SK-N-SH (cell line): Measurements from ENCODE around the gene RRP7A. TPM values are rescaled to one million over a fixed set of nuclear protein-coding genes. Genes with fewer than 3 reads are reported as not detected.
"Not testable (repeated sequence)": the region's sequence is repeated elsewhere in the genome, so short reads cannot be mapped to it uniquely, and the experiment has no call there.

Experiments used
- CTCF ChIA-PET: fragments of 300-600, 350-600 bp; formaldehyde crosslinking; extraction: SDS; loops from one replicate; lab custom pipeline; 2021; lab: Yijun Ruan, JAX
- POLR2A ChIA-PET: fragments of 350-600 bp; sonication (Branson Sonifier 250); formaldehyde crosslinking; extraction: SDS; loops from one replicate; lab custom pipeline; 2020; ENCODE audit warnings: antibody characterized with exemption, inconsistent platforms; lab: Yijun Ruan, JAX
- DNase-seq: peaks from one replicate; pipeline ENCODE4 v3.0.0; 2012
- H2AFZ ChIP-seq: fragments of 200-600 bp; sonication (generic); 2 replicates; pipeline ENCODE4 v1.8.1; 2016; ENCODE audit warnings: antibody characterized with exemption, mild to moderate bottlenecking, low read depth
- H3F3A ChIP-seq: fragments of 200-600 bp; sonication (generic); replicated peaks from 2 replicates; pipeline ENCODE3; 2016; ENCODE audit warnings: antibody characterized with exemption, mild to moderate bottlenecking; ENCODE audit not compliant: insufficient read depth
- H3K27ac ChIP-seq, 2 experiments: fragments of 200-500 bp in 1 of 2; fragments of 200-600 bp in 1 of 2; sonication (Bioruptor generic) in 1 of 2; sonication (generic), shearing (Covaris generic) in 1 of 2; 2 replicates each; pipeline versions ENCODE4 v1.5.1 to v1.6.1; 2014 to 2016; ENCODE audit warnings: low read depth in 2 of 2, inconsistent platforms in 1 of 2, low read length in 1 of 2, mild to moderate bottlenecking in 1 of 2, mixed read lengths in 1 of 2
- H3K27me3 ChIP-seq: fragments of 200-600 bp; sonication (generic), shearing (Covaris generic); 2 replicates; pipeline ENCODE4 v1.6.1; 2016; ENCODE audit warnings: mixed run types; ENCODE audit not compliant: insufficient read depth
- H3K36me3 ChIP-seq, 2 experiments: fragments of 200-500 bp in 1 of 2; fragments of 200-600 bp in 1 of 2; sonication (Bioruptor generic) in 1 of 2; sonication (generic) in 1 of 2; replicated peaks in 1 of 2; 2 replicates each; pipeline versions ENCODE3 to v1.5.1; 2014 to 2016; ENCODE audit warnings: low read length in 1 of 2, mild to moderate bottlenecking in 1 of 2; ENCODE audit not compliant: insufficient read depth in 2 of 2, control insufficient read depth in 1 of 2
- H3K4me1 ChIP-seq, 2 experiments: fragments of 200-500 bp in 1 of 2; fragments of 200-600 bp in 1 of 2; sonication (Bioruptor generic) in 1 of 2; sonication (generic), shearing (Covaris generic) in 1 of 2; 2 replicates each; pipeline versions ENCODE4 v1.5.1 to v1.6.1; 2014 to 2016; ENCODE audit warnings: low read depth in 1 of 2, low read length in 1 of 2, mixed run types in 1 of 2; ENCODE audit not compliant: insufficient read depth in 2 of 2, control insufficient read depth in 1 of 2
- H3K4me2 ChIP-seq: fragments of 200-600 bp; sonication (generic), shearing (Covaris generic); 2 replicates; pipeline ENCODE4 v1.6.1; 2017; ENCODE audit warnings: mixed run types
- H3K4me3 ChIP-seq, 2 experiments: fragments of 200-500 bp in 1 of 2; fragments of 200-600 bp in 1 of 2; sonication (Bioruptor generic) in 1 of 2; sonication (generic), shearing (Covaris generic) in 1 of 2; 2 replicates each; pipeline versions ENCODE4 v1.5.1 to v1.8.1; 2014 to 2016; ENCODE audit warnings: low read depth in 2 of 2, inconsistent platforms in 1 of 2, low read length in 1 of 2, mild to moderate bottlenecking in 1 of 2, mixed read lengths in 1 of 2, moderate library complexity in 1 of 2
- H3K79me2 ChIP-seq: fragments of 200-600 bp; sonication (generic); 2 replicates; pipeline ENCODE4 v1.8.1; 2017; ENCODE audit warnings: mild to moderate bottlenecking; ENCODE audit not compliant: insufficient read depth
- H3K9ac ChIP-seq: fragments of 200-600 bp; sonication (generic); 2 replicates; pipeline ENCODE4 v1.6.1; 2017; ENCODE audit warnings: mixed run types
- H3K9me2 ChIP-seq: fragments of 200-600 bp; sonication (generic); 2 replicates; pipeline ENCODE4 v1.6.1; 2017; ENCODE audit warnings: mixed run types
- H3K9me3 ChIP-seq: fragments of 200-600 bp; sonication (generic); 2 replicates; pipeline ENCODE4 v1.6.1; 2017; ENCODE audit warnings: mixed run types, mild to moderate bottlenecking, moderate library complexity
- H4K20me1 ChIP-seq: fragments of 200-600 bp; sonication (generic); 2 replicates; pipeline ENCODE4 v1.6.1; 2017; ENCODE audit warnings: mild to moderate bottlenecking, mixed run types; ENCODE audit not compliant: insufficient read depth
- CTCF ChIP-seq: fragments of 200-600 bp; sonication (generic); IDR thresholded peaks from 2 replicates; pipeline ENCODE4 v1.6.1; 2017; ENCODE audit warnings: antibody characterized with exemption, mild to moderate bottlenecking, moderate library complexity
- RAD21 ChIP-seq: IDR thresholded peaks from 2 replicates; pipeline ENCODE4 v1.6.1; 2012; ENCODE audit warnings: mild to moderate bottlenecking, low read length
- WGBS: methylation state at CpG from one replicate; pipeline ENCODE4 v1.1.6; 2017; ENCODE audit warnings: low lambda C conversion rate; 5-methylcytosine and 5-hydroxymethylcytosine counted together
- polyA plus RNA-seq, 3 experiments: library from polyadenylated mRNA; depleted of rRNA; stranded (reverse); fragments of >200 nt; gene quantifications; 2 replicates each; pipeline ENCODE4 v1.2.3, GENCODE V29; 2012

Gene RRP7A
- polyA plus RNA-seq, 1 of the 3 experiments (the other 2 are of a cell fraction), result 17.6 TPM

GRCh38 chr22:42515304-42515703 lies 4.3 kb downstream of the RRP7A start:
- H3K9me2 ChIP-seq, H3K4me1 ChIP-seq, POLR2A ChIA-PET, H3K36me3 ChIP-seq, H3F3A ChIP-seq, H3K9me3 ChIP-seq, H2AFZ ChIP-seq, DNase-seq, H4K20me1 ChIP-seq, H3K4me2 ChIP-seq, H3K4me3 ChIP-seq, CTCF ChIA-PET, H3K9ac ChIP-seq, H3K27ac ChIP-seq, H3K27me3 ChIP-seq: not testable (repeated sequence)
- H3K79me2 ChIP-seq, result peaks cover 11% of the 10 kb centered on the region; the same call in 1 of the 2 replicates
- WGBS, result 94% methylated on average over 6 of the region's 8 CpGs

- POLR2A ChIA-PET, H2AFZ ChIP-seq, DNase-seq, CTCF ChIA-PET, H3K4me3 ChIP-seq, H4K20me1 ChIP-seq, H3K27me3 ChIP-seq, H3K4me1 ChIP-seq, H3F3A ChIP-seq, H3K9me2 ChIP-seq, H3K9ac ChIP-seq, H3K9me3 ChIP-seq, H3K36me3 ChIP-seq, H3K27ac ChIP-seq, H3K4me2 ChIP-seq: not testable (repeated sequence)
- 100% methylated on average over 5 of the region's 17 CpGs for WGBS
- peaks cover 11% of the 10 kb centered on the region; the same call in 1 of the 2 replicates for H3K79me2 ChIP-seq
Observed at GRCh38 chr22:42514331-42514730, 5.3 kb downstream of the RRP7A start.

- H3K4me2 ChIP-seq, H3K27ac ChIP-seq, H3K9me2 ChIP-seq, H3K4me1 ChIP-seq, H2AFZ ChIP-seq, H3K27me3 ChIP-seq, H3K4me3 ChIP-seq, H3K79me2 ChIP-seq, H4K20me1 ChIP-seq, POLR2A ChIA-PET, H3K36me3 ChIP-seq, H3F3A ChIP-seq, H3K9me3 ChIP-seq, H3K9ac ChIP-seq: not testable (repeated sequence)
- TF ChIP-seq RAD21 (0 out of 2 replicates have a peak, but pooled peaks have one; percentile 14), CTCF (peak; percentile 19; the same call in 1 of the 2 replicates)
- CTCF ChIA-PET, result interaction anchor here (0.6 kb wide), 1 partner anchor 21 kb away, joined by 3 read pairs; no protein-coding TSS in a partner anchor
- WGBS, result 86% methylated on average over 13 of the region's 22 CpGs
- peak; percentile 34 for DNase-seq
Observed at GRCh38 chr22:42512273-42512990, 7.2 kb downstream of the RRP7A start.
